ENCODE measurements around the gene OR10P1.

The OR10P1 gene

DNA sequence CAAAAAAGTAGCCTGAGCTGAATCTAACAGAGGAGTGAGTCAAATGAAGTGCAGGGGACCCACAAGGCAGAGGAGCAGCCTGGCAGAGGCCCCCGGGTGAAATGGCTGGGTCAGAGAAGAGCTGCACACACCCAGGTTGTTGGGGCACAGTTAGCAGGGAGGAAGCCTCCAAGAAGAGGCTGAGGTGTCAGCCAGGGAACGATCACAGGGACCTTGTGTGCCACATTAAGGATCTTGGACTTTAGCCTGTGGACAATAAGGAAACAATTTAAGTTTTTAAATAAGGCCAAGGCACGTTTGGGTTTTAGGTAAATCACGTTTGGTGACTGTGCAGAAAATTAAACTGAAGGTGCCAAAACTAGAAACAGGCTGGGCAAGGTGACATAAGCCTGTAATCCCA lies 35.1 kb downstream of the OR10P1 start:
- Histone ChIP-seq H3K27ac (no peak overlapping the region), H3K36me3 (no peaks in the 10 kb centered on the region), H3K9me3 (no peaks in the 10 kb centered on the region), H3K4me3 (no peak overlapping the region), H3K4me1 (no peaks in the 10 kb centered on the region), H3K27me3 (no peaks in the 10 kb centered on the region)
- TF ChIP-seq, protein P1, sequence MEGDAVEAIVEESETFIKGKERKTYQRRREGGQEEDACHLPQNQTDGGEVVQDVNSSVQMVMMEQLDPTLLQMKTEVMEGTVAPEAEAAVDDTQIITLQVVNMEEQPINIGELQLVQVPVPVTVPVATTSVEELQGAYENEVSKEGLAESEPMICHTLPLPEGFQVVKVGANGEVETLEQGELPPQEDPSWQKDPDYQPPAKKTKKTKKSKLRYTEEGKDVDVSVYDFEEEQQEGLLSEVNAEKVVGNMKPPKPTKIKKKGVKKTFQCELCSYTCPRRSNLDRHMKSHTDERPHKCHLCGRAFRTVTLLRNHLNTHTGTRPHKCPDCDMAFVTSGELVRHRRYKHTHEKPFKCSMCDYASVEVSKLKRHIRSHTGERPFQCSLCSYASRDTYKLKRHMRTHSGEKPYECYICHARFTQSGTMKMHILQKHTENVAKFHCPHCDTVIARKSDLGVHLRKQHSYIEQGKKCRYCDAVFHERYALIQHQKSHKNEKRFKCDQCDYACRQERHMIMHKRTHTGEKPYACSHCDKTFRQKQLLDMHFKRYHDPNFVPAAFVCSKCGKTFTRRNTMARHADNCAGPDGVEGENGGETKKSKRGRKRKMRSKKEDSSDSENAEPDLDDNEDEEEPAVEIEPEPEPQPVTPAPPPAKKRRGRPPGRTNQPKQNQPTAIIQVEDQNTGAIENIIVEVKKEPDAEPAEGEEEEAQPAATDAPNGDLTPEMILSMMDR (IDR thresholded peaks at IDR 0.05) = no peak
- intact Hi-C loops (cut with DNase I; ENCODE audit: low total_unique reads) = no loop called here
- peak in 1 of 2 donors; percentile 16 for DNase-seq

DNA sequence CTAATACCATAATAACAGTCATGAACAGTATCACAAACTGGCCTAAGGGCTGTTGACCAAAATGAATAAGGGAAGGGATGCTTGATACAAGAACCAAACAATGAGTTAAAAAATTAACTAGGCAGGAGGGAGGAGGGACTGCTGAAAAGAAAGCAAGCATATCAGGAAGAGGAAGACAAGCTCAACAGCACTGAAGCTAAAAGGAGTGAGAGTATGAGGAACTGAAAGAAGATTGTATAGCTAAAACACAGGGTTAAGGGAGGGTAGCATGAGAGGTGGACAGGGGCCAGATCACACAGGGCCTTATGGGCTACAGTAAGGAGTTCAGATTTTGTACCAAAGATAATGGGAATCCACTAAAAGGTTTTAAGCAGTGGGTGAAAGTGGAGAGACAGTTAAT lies 36.9 kb downstream of the OR10P1 start:
- H3K27ac ChIP-seq = no peak overlapping the region
- no peaks in the 10 kb centered on the region for H3K36me3 ChIP-seq
- H3K9me3 ChIP-seq = no peaks in the 10 kb centered on the region
- no peaks in the 10 kb centered on the region for H3K4me1 ChIP-seq
- TF ChIP-seq, protein P1 (IDR thresholded peaks at IDR 0.05) = no peak
- DNase-seq = no peak
- no peaks in the 10 kb centered on the region for H3K27me3 ChIP-seq
- intact Hi-C loops (cut with DNase I; ENCODE audit: low total_unique reads) = no loop called here
- no peak overlapping the region for H3K4me3 ChIP-seq

DNA sequence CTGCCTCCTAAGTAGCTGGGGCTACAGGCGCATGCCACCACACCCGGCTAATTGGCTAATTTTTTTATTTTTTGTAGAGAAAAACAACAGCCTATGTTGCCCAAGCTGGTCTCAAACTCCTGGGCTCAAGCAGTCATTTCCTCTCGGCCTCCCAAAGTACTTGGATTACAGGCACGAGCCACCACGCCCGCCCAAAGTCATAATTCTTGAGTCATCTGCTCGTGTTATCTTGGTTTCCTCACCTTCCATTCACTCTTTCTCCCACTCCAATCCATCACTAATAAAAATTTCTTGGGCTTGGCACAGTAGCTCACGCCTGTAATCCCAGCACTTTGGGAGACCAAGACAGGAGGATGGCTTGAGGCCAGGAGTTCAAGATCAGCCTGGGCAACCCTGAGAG lies 39.0 kb downstream of the OR10P1 start:
- Histone ChIP-seq H3K4me3 (no peak overlapping the region), H3K36me3 (no peaks in the 10 kb centered on the region), H3K9me3 (no peaks in the 10 kb centered on the region), H3K27me3 (no peaks in the 10 kb centered on the region), H3K27ac (no peak overlapping the region), H3K4me1 (no peaks in the 10 kb centered on the region)
- intact Hi-C loops (cut with DNase I; ENCODE audit: low total_unique reads) = no loop called here
- DNase-seq = no peak
- TF ChIP-seq, protein P1 (IDR thresholded peaks at IDR 0.05) = no peak

DNA sequence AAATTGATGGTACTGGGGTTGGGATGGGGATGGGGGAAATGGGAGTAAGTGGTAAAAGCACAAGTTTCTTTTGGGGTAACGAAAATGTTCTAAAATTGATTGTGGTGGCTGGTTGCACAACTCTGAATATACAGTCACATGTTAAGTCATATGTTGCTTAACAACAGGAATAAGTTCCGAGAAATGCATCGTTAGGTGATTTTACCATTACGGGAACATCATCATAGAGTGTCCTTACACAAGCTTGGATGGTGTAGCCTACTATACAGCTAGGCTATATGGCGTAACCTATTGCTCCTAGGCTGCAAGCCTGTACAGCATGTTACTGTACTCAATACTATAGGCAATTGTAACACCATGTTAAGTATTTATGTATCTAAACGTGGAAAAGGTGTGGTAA lies 40.0 kb downstream of the OR10P1 start:
- no peaks in the 10 kb centered on the region for H3K36me3 ChIP-seq
- TF ChIP-seq, protein P1 (IDR thresholded peaks at IDR 0.05) = no peak
- no peaks in the 10 kb centered on the region for H3K9me3 ChIP-seq
- H3K4me3 ChIP-seq = no peak overlapping the region
- H3K27ac ChIP-seq = no peak overlapping the region
- no peak for DNase-seq
- H3K27me3 ChIP-seq = no peaks in the 10 kb centered on the region
- peaks cover 0 to 9% (median 7%) of the 10 kb centered on the region in 4 donors for H3K4me1 ChIP-seq
- intact Hi-C loops (cut with DNase I; ENCODE audit: low total_unique reads) = no loop called here

DNA sequence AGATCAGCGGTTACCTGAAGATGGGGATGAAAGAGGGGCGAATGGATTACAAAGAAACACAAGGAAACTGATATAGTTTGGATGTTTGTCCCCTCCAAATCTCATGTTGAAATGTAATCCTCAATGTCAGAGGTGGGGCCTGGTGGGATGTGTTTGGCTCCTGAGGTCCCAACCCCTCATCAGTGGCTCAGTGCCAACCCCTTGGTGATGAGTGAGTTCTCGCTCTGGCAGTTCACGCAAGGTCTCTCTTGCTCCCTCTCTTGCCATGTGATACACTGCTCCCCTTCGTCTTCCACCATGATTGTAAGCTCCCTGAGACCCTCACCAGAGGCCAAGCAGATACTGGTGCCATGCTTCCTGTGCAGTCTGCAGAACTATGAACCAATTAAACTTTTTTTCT lies 43.0 kb downstream of the OR10P1 start:
- intact Hi-C loops (cut with DNase I; ENCODE audit: low total_unique reads) = loop anchor here (5.0 kb wide), 2 partner anchors 43 to 58 kb away; partner anchors contain the start of gene RDH5
- Histone ChIP-seq H3K4me1 (peaks cover 0 to 15% (median 11%) of the 10 kb centered on the region in 4 donors), H3K4me3 (no peak overlapping the region), H3K27ac (no peak overlapping the region), H3K9me3 (no peaks in the 10 kb centered on the region), H3K27me3 (no peaks in the 10 kb centered on the region), H3K36me3 (peaks cover under 1 to 3% (median 1%) of the 10 kb centered on the region in 3 donors)
- DNase-seq = peak in 1 of 2 donors; percentile 49
- TF ChIP-seq, protein P1 (IDR thresholded peaks at IDR 0.05) = no peak
